DOHH2 (cell line): ENCODE measurements around the gene POLR3A.

Experiments
- H3F3A ChIP-seq: fragments of 200-600 bp; sonication (generic), shearing (Covaris generic); 2 replicates; pipeline ENCODE4 v1.6.0; 2016; ENCODE audit warnings: antibody characterized with exemption, mild to moderate bottlenecking; ENCODE audit not compliant: control insufficient read depth, insufficient read depth
- H3K27ac ChIP-seq: fragments of 200-600 bp; sonication (generic); 2 replicates; pipeline ENCODE4 v1.5.1; 2014; ENCODE audit warnings: low read depth, mild to moderate bottlenecking, low read length, moderate library complexity
- H3K27me3 ChIP-seq: fragments of 200-600 bp; sonication (generic); 2 replicates; pipeline ENCODE4 v1.6.1; 2014; ENCODE audit warnings: mild to moderate bottlenecking, low read length, mixed read lengths; ENCODE audit not compliant: control insufficient read depth
- H3K36me3 ChIP-seq: fragments of 200-600 bp; sonication (generic); 2 replicates; pipeline ENCODE4 v1.6.1; 2014; ENCODE audit warnings: mild to moderate bottlenecking, low read length, moderate library complexity, mixed read lengths; ENCODE audit not compliant: control insufficient read depth
- H3K4me1 ChIP-seq: fragments of 200-600 bp; sonication (generic); 2 replicates; pipeline ENCODE4 v1.6.1; 2014; ENCODE audit warnings: mild to moderate bottlenecking, low read length, mixed read lengths; ENCODE audit not compliant: control insufficient read depth
- H3K4me2 ChIP-seq: fragments of 200-600 bp; sonication (generic); 2 replicates; pipeline ENCODE4 v1.6.0; 2014; ENCODE audit warnings: mild to moderate bottlenecking, low read length, moderate library complexity
- H3K4me3 ChIP-seq: fragments of 200-600 bp; sonication (generic); 2 replicates; pipeline ENCODE4 v1.5.1; 2014; ENCODE audit warnings: mild to moderate bottlenecking, low read length, mixed read lengths
- H3K79me2 ChIP-seq: fragments of 200-600 bp; sonication (generic); 2 replicates; pipeline ENCODE4 v1.6.1; 2014; ENCODE audit warnings: mild to moderate bottlenecking, low read length, mixed read lengths; ENCODE audit not compliant: control insufficient read depth
- H3K9me2 ChIP-seq: fragments of 200-600 bp; sonication (generic); replicated peaks from 2 replicates; pipeline ENCODE4 v1.6.1; 2014; ENCODE audit warnings: mild to moderate bottlenecking, low read length, mixed read lengths; ENCODE audit not compliant: control insufficient read depth
- H3K9me3 ChIP-seq: fragments of 200-600 bp; sonication (generic); 2 replicates; pipeline ENCODE4 v1.6.1; 2014; ENCODE audit warnings: antibody characterized with exemption, low read length, mixed read lengths; ENCODE audit not compliant: control insufficient read depth, insufficient read depth
- H4K20me1 ChIP-seq: fragments of 200-600 bp; sonication (generic); 2 replicates; pipeline ENCODE4 v1.6.0; 2014; ENCODE audit warnings: low read depth, mild to moderate bottlenecking, antibody characterized with exemption, low read length, moderate library complexity; ENCODE audit not compliant: control insufficient read depth, insufficient read depth
- CTCF ChIP-seq: fragments of 200-600 bp; sonication (generic); IDR thresholded peaks from one replicate; pipeline ENCODE4 v1.5.1; 2014; ENCODE audit warnings: antibody characterized with exemption, mild to moderate bottlenecking, low read depth, low read length; ENCODE audit not compliant: poor library complexity, severe bottlenecking
- EZH2phosphoT487 ChIP-seq: fragments of 200-600 bp; sonication (generic); IDR thresholded peaks from 2 replicates; pipeline ENCODE4 v1.6.1; 2017; ENCODE audit warnings: borderline replicate concordance, mild to moderate bottlenecking, antibody characterized with exemption, low read length, moderate library complexity, mixed read lengths

Gene POLR3A

DNA sequence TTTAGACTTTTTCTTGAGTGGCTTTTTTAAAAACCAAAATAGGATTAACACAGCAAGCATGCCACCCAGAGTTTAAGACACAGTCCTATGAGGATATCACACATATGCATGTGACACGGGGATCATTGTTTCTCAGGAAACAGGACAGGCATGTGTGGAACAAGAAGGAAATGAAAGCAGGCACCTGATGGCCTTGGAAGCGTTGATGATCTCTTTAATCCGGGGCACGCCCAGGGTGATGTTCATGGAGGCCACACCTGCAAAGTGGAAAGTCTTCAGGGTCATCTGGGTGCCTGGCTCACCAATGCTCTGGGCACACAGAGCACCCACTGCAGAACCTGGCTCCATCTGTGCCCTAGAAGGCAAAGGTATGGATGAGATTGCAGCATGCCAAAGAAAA is 44.3 kb downstream of the POLR3A start:
- Histone ChIP-seq H3K4me3 (no peak overlapping the region), H3K79me2 (no peaks in the 10 kb centered on the region), H3K9me3 (no peaks in the 10 kb centered on the region), H3K27ac (no peak overlapping the region), H3K27me3 (no peaks in the 10 kb centered on the region), H3K4me2 (no peak overlapping the region), H3K9me2 (no peaks in the 10 kb centered on the region), H3K4me1 (no peaks in the 10 kb centered on the region), H3K36me3 (peaks cover 88% of the 10 kb centered on the region), H4K20me1 (no peaks in the 10 kb centered on the region), H3F3A (no peaks in the 10 kb centered on the region)
- TF ChIP-seq EZH2phosphoT487, result no peak
- no peak for TF ChIP-seq CTCF

DNA sequence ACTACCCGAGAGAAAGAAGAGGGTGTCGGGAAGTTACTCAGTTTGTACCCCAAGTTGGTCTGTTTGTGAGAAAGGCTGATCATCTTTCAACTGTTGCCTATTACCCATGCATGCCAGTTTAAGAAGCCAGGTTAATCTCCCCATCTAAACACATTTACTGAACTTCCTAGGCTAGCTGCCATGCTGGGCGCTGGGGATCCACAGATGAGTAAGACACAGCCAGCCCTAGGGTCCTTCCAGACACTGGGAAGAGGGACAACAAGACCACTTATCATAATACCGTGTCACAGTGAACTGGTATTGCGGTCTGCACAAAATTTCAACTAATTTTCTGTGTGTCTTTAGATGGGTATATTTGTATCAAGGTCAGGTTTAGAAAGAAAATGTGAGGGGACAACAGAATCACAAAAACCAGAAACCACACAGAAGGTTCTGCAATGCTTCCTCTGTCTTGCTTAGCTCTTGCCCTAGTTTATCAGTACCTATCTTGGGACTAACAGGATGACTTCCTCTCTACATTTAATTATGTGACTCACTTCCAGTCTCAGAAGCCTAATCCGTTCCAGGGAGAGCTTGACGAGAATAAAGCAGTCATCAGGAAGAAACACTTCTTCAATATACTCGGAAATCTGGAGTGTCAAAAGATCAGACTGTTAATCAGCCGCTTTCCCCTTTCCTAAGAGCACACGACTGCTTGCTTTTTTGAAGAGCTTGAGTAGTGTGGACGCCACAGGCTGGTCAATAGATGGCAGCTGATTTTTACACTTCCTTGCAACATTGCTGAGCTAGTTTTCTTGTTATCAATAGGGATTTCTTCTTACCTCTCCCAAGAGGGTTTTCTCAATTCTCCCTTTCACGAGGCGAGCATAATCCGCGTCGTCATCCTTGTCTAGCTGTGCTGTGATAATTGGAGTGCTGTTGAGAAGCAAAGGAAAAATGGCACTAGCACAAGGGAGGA is 45.7 kb downstream of the POLR3A start:
- Histone ChIP-seq H3K9me2 (no peaks in the 10 kb centered on the region), H3K36me3 (peaks cover 85% of the 10 kb centered on the region), H3K27ac (no peak overlapping the region), H3K4me3 (no peak overlapping the region), H3K4me1 (no peaks in the 10 kb centered on the region), H3K9me3 (no peaks in the 10 kb centered on the region), H3K4me2 (no peak overlapping the region), H3F3A (no peaks in the 10 kb centered on the region), H3K27me3 (no peaks in the 10 kb centered on the region), H3K79me2 (no peaks in the 10 kb centered on the region), H4K20me1 (no peaks in the 10 kb centered on the region)
- no peak for TF ChIP-seq CTCF
- TF ChIP-seq EZH2phosphoT487, result no peak

DNA sequence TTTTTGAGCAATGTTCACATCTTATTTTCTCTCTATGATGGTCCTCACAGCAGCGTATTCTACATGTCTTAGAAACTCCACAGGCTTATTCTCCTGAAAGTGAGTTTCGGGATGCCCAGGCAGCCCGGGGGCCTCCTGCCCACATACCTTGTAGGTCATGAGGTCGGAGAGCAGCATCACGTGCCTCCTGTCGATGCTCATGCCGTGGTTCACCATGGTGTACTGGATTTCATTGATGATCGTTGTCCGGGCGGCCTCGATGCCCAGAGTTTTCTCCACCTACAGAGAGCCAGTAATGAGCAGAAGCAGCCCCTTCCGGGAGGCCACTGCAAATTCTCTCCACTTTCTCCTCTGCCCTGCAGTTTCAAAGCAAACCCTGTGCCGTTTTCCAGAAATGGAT is 48.0 kb downstream of the POLR3A start:
- H4K20me1 ChIP-seq, result no peaks in the 10 kb centered on the region
- no peak overlapping the region for H3K4me2 ChIP-seq
- TF ChIP-seq CTCF, result no peak
- TF ChIP-seq EZH2phosphoT487, result no peak
- H3K4me3 ChIP-seq, result no peak overlapping the region
- H3K9me2 ChIP-seq, result no peaks in the 10 kb centered on the region
- H3K27ac ChIP-seq, result no peak overlapping the region
- H3F3A ChIP-seq, result no peaks in the 10 kb centered on the region
- H3K27me3 ChIP-seq, result no peaks in the 10 kb centered on the region
- H3K36me3 ChIP-seq, result peaks cover 84% of the 10 kb centered on the region
- H3K9me3 ChIP-seq, result no peaks in the 10 kb centered on the region
- H3K4me1 ChIP-seq, result no peaks in the 10 kb centered on the region
- H3K79me2 ChIP-seq, result no peaks in the 10 kb centered on the region
